Immature natural killer cell (primary cell): Measurements from ENCODE around the gene TBX18. TPM values are rescaled to one million over a fixed set of nuclear protein-coding genes. Genes with fewer than 3 reads are reported as not detected.

Source experiments
- DNase-seq, 3 donors: peaks; one replicate each; pipeline ENCODE4 v3.0.0; 2022; ENCODE audit warnings: mixed read lengths in 1 of 3
- H3K27ac Mint-ChIP-seq, 6 donors: one replicate each; pipeline ENCODE4 v1.8.0; 2020; ENCODE audit warnings: mixed read lengths in 6 of 6, mild to moderate bottlenecking in 5 of 6, inconsistent platforms in 4 of 6, moderate library complexity in 3 of 6
- H3K27me3 Mint-ChIP-seq, 3 donors: one replicate each; pipeline ENCODE4 v1.8.0; 2020 to 2021; ENCODE audit warnings: low read depth in 3 of 3, mild to moderate bottlenecking in 3 of 3, mixed read lengths in 3 of 3, moderate library complexity in 3 of 3, inconsistent platforms in 1 of 3
- H3K36me3 Mint-ChIP-seq, 3 donors: one replicate each; pipeline ENCODE4 v1.8.0; 2020; ENCODE audit warnings: mixed read lengths in 3 of 3, inconsistent platforms in 2 of 3, mild to moderate bottlenecking in 2 of 3
- H3K4me1 Mint-ChIP-seq, 2 donors: one replicate each; pipeline ENCODE4 v1.8.0; 2020; ENCODE audit warnings: inconsistent platforms in 2 of 2, mild to moderate bottlenecking in 2 of 2, mixed read lengths in 2 of 2, moderate library complexity in 1 of 2
- H3K4me3 Mint-ChIP-seq, 5 donors: one replicate each; pipeline ENCODE4 v1.8.0; 2020; ENCODE audit warnings: mild to moderate bottlenecking in 5 of 5, mixed read lengths in 5 of 5, inconsistent platforms in 3 of 5, moderate library complexity in 3 of 5
- H3K9me3 Mint-ChIP-seq, 6 donors: one replicate each; pipeline ENCODE4 v1.8.0; 2020; ENCODE audit warnings: mild to moderate bottlenecking in 6 of 6, mixed read lengths in 6 of 6, inconsistent platforms in 4 of 6, moderate library complexity in 3 of 6
- polyA plus RNA-seq, 3 donors: library from polyadenylated mRNA; unstranded; fragments of 300-500 nt; fragmentation: Illumina TruSeq; gene quantifications; one replicate each; pipeline ENCODE4 v1.2.3, GENCODE V29; 2021

Gene TBX18
- polyA plus RNA-seq, 3 donors from 2014 or later, result not detected

DNA sequence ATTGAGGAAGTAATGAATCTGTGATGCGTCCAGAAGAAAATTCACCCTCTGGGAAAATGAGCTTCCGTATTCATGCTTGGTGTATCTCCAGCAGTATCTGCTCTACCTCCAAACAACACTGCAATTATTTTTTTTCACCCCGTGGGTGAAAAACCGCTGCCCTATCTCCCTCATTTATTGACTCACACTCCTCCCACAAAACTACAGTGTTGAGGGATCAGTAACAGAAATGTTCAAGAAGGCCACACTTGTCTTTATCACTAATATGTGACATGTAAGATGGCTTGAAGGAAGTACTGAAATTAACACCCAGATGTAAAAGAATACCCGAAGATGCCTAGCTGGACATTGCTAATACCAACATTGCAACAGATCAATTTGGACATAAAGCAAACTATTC, 4.9 kb upstream of the TBX18 start:
- H3K4me1 Mint-ChIP-seq, result no peaks in the 10 kb centered on the region
- no peak overlapping the region for H3K27ac Mint-ChIP-seq
- no peak for DNase-seq
- H3K9me3 Mint-ChIP-seq, result peaks cover 11 to 65% (median 26%) of the 10 kb centered on the region in 6 donors
- peaks cover 12 to 16% (median 15%) of the 10 kb centered on the region in 3 donors for H3K36me3 Mint-ChIP-seq
- peaks cover 18 to 32% (median 32%) of the 10 kb centered on the region in 3 donors for H3K27me3 Mint-ChIP-seq
- H3K4me3 Mint-ChIP-seq, result no peak overlapping the region

DNA sequence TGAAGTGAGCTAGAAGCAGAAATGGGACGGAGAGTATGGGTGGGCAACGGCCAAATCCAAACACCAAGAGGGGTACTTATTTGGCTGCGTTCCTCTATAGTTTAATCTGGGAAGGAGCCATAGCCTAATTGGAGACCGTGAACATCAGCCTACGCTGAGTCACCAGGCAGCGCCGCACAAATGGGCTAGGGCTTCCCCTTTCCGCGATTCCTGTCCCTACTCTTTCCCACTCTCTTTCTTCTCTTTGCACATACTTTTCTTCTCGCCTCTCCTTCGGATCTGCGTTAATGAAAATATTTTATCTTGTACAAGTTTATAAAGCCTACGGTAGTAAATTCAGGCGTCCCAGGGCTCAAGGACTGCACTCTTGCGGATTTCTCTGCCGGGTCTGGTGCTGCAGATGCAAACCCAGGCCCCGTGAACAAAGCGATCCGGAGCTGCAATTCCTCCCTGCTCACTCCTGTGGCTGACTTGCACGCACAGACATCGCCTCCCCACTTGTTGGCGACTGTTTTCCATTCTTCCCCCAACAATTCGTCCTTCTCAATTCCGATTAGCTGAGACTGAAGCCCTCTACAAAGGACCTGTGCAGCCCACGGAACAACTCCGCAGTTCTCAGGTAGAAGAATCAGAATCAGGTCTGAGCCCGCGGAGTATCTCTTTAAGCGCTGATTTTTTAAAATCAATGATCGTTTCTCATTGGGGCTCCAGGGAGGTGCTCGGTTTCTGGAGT, 4.2 kb upstream of the TBX18 start:
- no peak overlapping the region for H3K27ac Mint-ChIP-seq
- DNase-seq, result no peak
- peaks cover 11 to 68% (median 26%) of the 10 kb centered on the region in 6 donors for H3K9me3 Mint-ChIP-seq
- peaks cover 12 to 17% (median 16%) of the 10 kb centered on the region in 3 donors for H3K36me3 Mint-ChIP-seq
- no peak overlapping the region for H3K4me3 Mint-ChIP-seq
- H3K4me1 Mint-ChIP-seq, result no peaks in the 10 kb centered on the region
- peaks cover 20 to 35% (median 34%) of the 10 kb centered on the region in 3 donors for H3K27me3 Mint-ChIP-seq

DNA sequence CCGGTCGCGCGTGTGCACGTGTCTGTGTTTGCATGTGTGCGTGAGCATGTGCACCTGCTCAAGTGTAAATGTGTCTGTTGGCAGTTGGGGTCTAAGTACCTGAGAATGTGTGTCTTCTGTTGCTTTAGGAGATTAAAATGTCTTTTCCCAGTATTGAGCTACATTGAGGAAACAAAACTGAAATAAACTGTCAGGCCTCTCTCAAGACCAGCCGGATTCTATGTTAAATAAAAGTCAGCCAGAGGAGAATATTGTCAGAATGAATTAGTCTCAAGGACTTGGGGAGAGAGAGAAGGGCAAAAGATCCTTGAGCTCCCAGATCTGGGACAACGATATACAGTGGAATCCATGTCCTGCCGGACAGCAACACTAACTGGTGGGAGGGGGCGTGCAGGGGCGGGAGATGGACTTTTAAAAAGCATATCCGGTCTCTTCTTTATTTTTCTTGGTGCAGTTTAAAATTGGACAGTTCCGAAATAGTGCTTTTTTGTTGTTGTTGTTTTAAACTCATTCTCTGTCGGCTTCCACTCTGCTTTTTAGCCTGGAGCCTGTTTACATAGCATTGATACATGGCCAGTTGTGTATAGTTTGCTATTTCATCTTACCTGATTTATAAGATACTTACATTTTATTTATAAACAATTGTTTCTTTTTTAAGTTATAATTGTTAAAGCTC, 3.3 kb upstream of the TBX18 start:
- Mint-ChIP-seq H3K27me3 (peaks cover 20 to 34% (median 33%) of the 10 kb centered on the region in 3 donors), H3K4me3 (no peak overlapping the region), H3K4me1 (no peaks in the 10 kb centered on the region), H3K9me3 (peaks cover 11 to 64% (median 25%) of the 10 kb centered on the region in 6 donors), H3K36me3 (peaks cover 12 to 17% (median 16%) of the 10 kb centered on the region in 3 donors), H3K27ac (no peak overlapping the region)
- DNase-seq, result no peak

DNA sequence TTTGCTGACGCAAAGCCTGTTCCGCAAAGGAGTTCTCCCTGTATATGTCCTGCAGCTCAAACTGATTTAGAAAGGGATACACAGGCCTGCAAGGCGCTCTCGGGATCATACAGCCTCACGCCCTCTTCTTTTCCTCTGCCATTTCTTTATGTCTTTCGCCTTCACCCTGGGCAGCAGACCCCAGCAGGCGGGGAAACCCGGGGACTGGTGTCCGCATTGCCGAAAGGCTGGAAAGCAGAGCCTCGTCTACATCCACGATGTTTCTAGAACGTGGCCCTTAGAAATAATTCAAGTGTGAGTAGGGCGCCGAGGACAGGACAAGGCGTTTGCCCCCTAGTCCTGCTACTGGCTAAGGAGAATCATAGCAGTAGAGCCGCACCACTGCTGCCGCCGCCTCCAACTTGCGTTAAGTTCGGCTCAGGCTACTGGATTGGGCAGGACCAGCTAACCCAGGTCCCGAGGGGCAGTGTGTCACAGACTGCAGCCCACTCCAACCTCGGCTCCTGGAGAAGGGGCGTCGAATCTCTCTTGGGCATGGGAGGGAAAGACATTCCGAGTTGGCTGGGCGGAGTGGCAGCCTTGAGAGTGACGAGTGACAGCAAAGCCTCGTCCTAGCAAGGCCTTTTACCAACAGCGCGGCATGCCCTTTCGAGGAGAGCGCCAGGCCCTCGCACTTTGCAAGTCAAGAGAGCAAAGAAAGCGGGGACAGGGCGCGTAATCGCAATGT, 2.6 kb upstream of the TBX18 start:
- DNase-seq, result no peak
- H3K27me3 Mint-ChIP-seq, result peaks cover 20 to 32% (median 30%) of the 10 kb centered on the region in 3 donors
- H3K36me3 Mint-ChIP-seq, result peaks cover 12 to 17% (median 16%) of the 10 kb centered on the region in 3 donors
- peaks cover 11 to 59% (median 22%) of the 10 kb centered on the region in 6 donors for H3K9me3 Mint-ChIP-seq
- H3K27ac Mint-ChIP-seq, result no peak overlapping the region
- H3K4me1 Mint-ChIP-seq, result no peaks in the 10 kb centered on the region
- peak overlapping the region in 1 of 5 donors; percentile 49 for H3K4me3 Mint-ChIP-seq

DNA sequence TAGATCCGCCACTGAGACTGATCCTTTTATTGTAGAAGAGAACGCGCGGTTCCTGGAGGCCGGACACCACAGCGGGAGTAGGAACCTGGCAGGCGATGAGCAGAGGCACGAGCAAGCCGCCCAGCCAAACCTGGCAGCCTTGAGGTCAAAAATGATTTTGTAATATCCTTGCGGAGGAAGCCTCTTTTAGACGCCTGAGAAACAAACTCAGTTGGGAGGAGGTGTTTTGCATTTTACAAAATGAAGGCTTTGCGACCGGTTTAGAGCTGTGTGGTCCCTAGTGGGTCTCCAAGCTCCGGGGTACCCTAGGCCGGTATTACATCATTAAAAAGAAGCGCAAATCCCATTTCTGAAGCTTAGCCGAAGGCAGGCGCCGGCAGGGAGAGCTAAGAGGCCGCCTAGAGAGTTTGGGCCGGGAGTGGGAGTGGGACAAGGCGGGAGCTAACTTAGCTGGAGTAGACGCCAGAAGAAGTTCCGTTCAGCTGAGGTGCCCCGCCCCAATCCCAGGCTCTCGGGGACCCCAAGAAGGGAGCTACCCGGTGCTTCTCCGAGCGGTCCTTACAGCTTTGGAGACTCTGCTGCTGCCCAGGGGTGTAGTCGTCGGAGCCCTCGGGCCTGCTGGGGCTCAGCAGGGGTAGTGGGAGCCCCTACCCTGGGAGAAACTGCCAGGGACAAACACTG, 1.9 kb upstream of the TBX18 start:
- Mint-ChIP-seq H3K27me3 (peaks cover 17 to 31% (median 30%) of the 10 kb centered on the region in 3 donors), H3K27ac (no peak overlapping the region), H3K4me1 (no peaks in the 10 kb centered on the region)

DNA sequence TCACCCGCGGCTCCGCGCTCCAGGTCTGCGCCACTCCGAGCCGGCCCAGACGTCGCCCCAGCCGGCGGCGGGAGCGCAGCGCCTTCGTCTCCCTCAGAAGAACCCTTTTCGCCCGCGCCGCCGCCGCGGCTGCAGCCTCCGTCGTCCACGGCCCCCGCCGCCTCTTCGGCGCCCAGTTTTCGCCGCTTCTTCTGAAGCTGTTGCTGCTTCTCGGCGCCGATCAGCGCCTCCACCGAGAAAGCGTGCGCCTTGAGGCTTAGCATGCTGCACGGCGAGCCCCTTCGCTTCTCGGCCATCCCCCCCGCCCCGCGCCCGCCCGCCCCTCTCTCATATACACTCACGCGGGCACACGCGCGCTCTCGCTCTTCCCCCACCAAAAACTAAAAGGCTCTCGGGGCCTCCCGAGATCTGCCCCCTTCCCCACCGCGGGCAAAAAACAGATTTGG, 489 bp downstream of the TBX18 start:
- Mint-ChIP-seq H3K4me3 (peak overlapping the region in 1 of 5 donors; percentile 31), H3K36me3 (peaks cover 10 to 15% (median 12%) of the 10 kb centered on the region in 3 donors), H3K27me3 (peaks cover 14 to 29% (median 27%) of the 10 kb centered on the region in 3 donors), H3K9me3 (peaks cover 11 to 47% (median 18%) of the 10 kb centered on the region in 6 donors), H3K27ac (no peak overlapping the region), H3K4me1 (no peaks in the 10 kb centered on the region)
- no peak for DNase-seq

More for the DNA sequence above, 1.9 kb upstream of the TBX18 start:
- Mint-ChIP-seq H3K4me3 (peak overlapping the region in 1 of 5 donors; percentile 38), H3K36me3 (peaks cover 10 to 17% (median 12%) of the 10 kb centered on the region in 3 donors), H3K9me3 (peaks cover 11 to 56% (median 22%) of the 10 kb centered on the region in 6 donors)
- no peak for DNase-seq

DNA sequence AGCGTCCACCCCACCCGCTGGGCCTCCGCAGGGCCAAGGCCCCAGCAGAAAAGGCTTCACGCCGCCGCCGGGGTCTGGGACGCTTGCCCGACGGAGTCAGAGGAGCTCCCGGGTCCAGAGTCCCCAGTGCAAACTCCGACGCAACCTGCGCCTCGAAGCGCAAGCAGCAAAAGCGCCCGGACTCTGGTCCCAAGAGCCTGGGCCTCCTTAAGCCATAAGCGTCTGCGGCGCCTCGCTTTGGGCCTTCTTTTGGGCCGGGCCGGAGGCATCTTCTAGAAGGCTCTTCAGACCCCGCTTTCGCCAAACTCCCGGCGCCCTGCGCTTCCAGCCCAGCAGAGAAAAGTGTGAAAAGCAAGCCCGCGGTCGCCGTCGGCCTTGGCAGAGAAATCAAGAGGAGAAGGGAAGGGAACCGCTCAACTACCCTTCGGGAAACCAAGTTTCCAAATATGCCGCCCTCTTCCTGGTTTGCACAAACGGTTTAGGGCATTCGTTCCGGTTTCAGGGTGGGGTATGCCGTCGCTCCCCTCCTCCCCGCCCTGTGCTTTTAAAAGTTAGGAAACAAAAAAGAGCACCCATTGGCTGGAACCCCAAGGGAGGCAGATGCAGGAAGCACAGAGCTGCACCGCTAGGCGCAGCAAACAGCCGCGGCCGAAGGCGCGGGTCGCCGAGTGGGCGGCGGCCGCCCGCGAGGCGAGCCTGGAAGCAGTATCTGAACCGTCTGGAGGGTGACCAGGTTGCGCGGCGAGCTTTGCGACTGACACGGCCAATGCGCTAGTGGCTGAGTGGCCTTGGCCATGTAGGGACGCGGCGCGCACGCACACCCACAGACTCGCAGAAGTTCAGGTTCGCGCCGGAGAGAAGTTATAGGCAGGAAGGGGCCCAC, 1.2 kb downstream of the TBX18 start:
- H3K9me3 Mint-ChIP-seq, result peaks cover 11 to 41% (median 15%) of the 10 kb centered on the region in 6 donors
- H3K4me3 Mint-ChIP-seq, result no peak overlapping the region
- H3K27ac Mint-ChIP-seq, result no peak overlapping the region
- H3K36me3 Mint-ChIP-seq, result peaks cover 10 to 15% (median 12%) of the 10 kb centered on the region in 3 donors
- no peak for DNase-seq
- no peaks in the 10 kb centered on the region for H3K4me1 Mint-ChIP-seq
- peaks cover 14 to 27% (median 27%) of the 10 kb centered on the region in 3 donors for H3K27me3 Mint-ChIP-seq

DNA sequence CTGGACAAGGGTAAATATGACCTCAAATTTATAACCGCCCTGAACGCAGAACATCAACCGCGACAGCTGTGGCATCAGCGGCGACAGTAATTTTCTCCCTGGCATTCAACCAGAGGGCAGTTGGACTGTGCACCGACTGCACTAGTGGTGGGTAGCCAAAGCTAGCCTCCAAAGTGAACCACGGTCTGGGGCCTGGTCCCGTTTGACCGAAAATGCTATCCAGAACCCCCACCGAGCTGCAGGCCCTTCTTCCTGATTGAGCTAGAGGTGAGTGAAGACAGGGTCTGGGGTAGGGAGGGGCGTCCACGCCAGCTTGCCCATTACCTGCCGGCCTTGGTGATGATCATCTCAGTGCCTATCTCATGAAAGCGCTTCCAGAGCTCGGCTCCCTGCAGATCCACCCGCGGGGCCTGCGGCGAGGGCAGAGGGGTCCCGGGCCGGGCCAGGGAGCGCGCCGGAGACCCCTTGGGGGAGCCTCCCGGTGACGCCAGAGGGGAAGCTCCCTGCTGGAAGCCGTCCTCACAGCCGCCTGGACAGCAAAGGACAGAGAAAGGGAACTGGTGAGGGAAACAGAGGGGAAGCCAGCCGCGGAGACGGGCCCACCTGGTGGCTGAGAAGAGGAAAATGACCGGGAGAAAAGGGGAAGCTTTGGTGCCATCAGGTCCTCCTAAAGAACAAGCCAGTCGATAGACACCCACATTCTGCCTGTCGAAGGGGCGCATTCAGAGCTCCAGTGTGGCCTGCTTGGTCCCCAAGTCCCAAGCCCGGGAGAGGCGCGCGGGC, 2.0 kb downstream of the TBX18 start:
- Mint-ChIP-seq H3K36me3 (peaks cover 4 to 10% (median 4%) of the 10 kb centered on the region in 3 donors), H3K9me3 (peaks cover 5 to 33% (median 9%) of the 10 kb centered on the region in 6 donors), H3K4me1 (no peaks in the 10 kb centered on the region), H3K27me3 (peaks cover 14 to 22% (median 20%) of the 10 kb centered on the region in 3 donors), H3K27ac (no peak overlapping the region), H3K4me3 (no peak overlapping the region)
- no peak for DNase-seq

DNA sequence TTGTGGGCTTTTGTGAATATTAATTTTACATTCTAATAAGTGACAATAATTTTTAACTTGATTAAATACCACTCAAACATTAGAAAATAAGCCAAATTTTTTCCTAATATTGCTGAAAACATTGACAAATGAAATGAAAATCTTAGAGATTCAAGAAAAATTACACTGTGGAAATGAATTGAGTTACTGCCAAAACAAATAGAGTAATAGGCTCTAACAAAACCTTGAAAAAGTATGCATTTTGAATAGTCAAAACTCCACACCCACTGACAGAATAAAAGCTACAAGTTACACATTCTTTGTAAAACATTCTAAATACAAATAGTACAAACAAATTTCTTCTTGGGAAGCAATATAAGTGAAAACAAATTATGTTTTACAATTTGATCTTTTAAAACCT, 5.9 kb downstream of the TBX18 start:
- Mint-ChIP-seq H3K4me3 (no peak overlapping the region), H3K27ac (no peak overlapping the region), H3K9me3 (peaks cover 0 to 13% (median 1%) of the 10 kb centered on the region in 6 donors), H3K4me1 (no peaks in the 10 kb centered on the region), H3K27me3 (peaks cover 1 to 7% (median 5%) of the 10 kb centered on the region in 3 donors), H3K36me3 (no peaks in the 10 kb centered on the region)
- no peak for DNase-seq

DNA sequence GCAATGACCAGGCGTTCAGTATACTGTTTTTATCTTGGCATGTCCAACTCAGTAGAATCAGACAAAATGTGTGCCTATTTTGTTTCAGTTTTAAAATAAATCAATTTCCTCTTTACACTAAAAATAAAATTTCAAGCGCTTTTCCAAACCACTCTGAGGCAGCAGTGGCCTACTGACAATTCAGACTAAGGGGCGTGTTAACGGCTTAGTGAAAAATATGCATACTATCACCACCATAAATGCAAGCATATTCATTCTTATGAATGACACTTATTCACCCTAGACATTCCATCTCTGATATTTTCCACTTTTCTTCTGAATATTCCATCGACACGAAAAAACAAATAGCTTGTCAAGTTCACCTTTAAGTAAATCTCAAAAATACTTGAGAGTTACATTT, 7.5 kb downstream of the TBX18 start:
- DNase-seq, result no peak
- Mint-ChIP-seq H3K27ac (no peak overlapping the region), H3K27me3 (peaks cover 1 to 5% (median 2%) of the 10 kb centered on the region in 3 donors), H3K4me1 (no peaks in the 10 kb centered on the region), H3K4me3 (no peak overlapping the region), H3K36me3 (no peaks in the 10 kb centered on the region), H3K9me3 (peaks cover 0 to 11% (median 1%) of the 10 kb centered on the region in 6 donors)

DNA sequence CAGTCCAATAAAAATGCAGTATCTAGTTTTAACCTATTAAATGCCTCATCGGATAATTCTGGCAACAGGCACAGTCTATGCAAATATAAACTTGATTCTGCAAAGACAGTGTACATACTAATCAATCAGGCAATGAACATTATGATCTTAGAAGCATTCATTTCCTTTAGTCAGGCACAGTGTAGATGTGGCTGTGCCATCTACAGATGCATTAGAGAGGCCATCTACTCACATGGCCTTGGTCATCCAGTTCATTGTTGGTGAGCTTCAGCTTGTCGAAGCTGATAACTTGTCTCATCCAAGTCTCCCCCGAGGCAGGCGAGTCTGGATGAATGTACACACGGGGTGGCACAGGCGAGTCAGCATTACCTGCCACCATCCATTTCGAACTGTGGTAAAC, 7.9 kb downstream of the TBX18 start:
- Mint-ChIP-seq H3K36me3 (no peaks in the 10 kb centered on the region), H3K4me3 (no peak overlapping the region), H3K9me3 (peaks cover 0 to 7% (median 3%) of the 10 kb centered on the region in 6 donors), H3K27me3 (peaks cover 0 to 5% (median 1%) of the 10 kb centered on the region in 3 donors), H3K27ac (no peak overlapping the region), H3K4me1 (no peaks in the 10 kb centered on the region)
- no peak for DNase-seq

DNA sequence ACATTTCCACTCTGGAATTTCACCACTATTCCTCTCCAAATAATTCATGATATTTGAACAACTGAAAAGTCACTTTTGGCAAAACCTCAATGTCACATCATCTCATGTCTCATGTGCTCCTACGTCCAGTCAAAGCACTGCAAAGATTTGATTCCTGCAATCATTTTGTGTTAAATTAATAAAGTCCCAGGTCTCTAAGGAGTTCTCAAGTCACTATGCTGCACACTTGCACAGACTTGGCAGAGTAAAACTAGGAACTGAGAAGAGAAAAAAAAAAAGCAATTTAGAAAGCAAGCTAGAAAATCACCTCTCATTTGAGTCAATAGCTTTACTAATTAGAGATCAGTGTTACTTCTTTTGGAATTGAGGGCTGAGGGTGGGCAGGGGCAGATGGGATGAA, 11.2 kb downstream of the TBX18 start:
- DNase-seq, result no peak
- peaks cover 0 to 6% (median 1%) of the 10 kb centered on the region in 6 donors for H3K9me3 Mint-ChIP-seq
- peaks cover 0 to 5% (median 1%) of the 10 kb centered on the region in 3 donors for H3K27me3 Mint-ChIP-seq
- no peaks in the 10 kb centered on the region for H3K36me3 Mint-ChIP-seq
- no peaks in the 10 kb centered on the region for H3K4me1 Mint-ChIP-seq
- no peak overlapping the region for H3K27ac Mint-ChIP-seq
- no peak overlapping the region for H3K4me3 Mint-ChIP-seq
